Left renal pelvis (tissue), 4 donors: ENCODE results near the gene AFAP1L1. TPM values are rescaled to one million over a fixed set of nuclear protein-coding genes. Genes with fewer than 3 reads are reported as not detected.

Source experiments
- DNase-seq, 4 donors: peaks; one replicate each; pipeline ENCODE4 v3.0.0-alpha.2; 2013; ENCODE audit warnings: low read depth in 4 of 4, low spot score in 3 of 4
- polyA plus RNA-seq, 4 donors: library from polyadenylated mRNA; unstranded; fragments of 120-200 nt; gene quantifications; one replicate each; pipeline ENCODE4 v1.2.1, GENCODE V29; 2013; ENCODE audit not compliant: insufficient read length in 4 of 4

AFAP1L1 gene
- polyA plus RNA-seq, 4 donors: 15.0 to 19.3 (median 17.5) TPM

GRCh38 chr5:149367972-149368645 is 96.5 kb downstream of the AFAP1L1 start:
- DNase-seq: no peak

DNA sequence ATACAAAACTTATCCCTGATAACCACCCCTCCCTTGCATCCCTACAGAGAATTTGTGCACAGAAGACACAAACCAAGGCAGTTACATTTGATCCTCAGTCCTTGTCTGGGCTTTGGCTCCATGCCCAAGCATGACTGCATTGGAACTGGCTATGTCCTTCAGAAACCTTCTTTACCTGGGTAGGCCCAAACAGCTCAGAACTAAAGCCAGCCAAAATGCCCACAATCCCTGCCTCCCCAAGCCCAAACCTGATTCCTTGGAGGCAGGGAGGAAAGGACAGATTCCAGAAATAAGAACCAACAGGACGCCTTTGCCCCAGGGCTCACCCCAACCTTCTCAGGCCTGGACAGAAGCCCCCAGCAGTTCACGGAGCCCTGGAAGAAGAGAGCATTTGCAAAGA is 99.2 kb downstream of the AFAP1L1 start:
- no peak for DNase-seq

DNA sequence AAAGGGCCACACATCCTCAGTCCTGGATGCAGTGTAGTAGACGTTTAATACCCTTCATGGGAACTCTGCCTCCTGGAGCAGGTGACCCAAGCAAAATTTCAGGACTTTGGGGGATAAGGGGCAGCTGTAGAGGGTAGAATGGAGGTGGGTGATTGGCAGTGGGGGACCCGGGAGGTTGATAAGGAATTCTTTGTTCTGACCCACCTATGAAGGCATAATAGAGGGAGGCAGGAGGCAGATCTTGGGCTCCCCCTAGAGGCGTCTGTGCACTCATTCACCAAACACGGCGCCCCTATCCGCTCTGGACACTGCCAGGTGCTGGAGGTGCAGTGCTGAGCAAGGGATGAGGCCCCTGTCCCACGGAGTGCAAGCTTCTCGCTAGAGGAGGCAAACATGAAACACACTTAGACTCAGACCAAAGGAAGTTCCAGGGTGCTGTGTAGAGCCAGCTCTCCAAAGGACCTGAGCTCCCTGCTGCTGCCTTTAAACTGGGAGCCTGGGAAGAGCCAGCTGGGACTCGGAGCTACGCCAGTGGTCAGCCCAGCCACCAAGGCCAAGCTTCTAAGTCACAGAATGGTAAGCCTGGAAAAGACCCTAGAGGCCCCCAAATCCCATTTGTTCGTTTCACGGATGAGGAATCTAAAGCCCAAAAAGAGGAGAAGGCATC is 99.8 kb downstream of the AFAP1L1 start:
- DNase-seq: no peak

- DNase-seq: no peak
These were observed 100.6 kb downstream of the AFAP1L1 start for GRCh38 chr5:149372076-149372795.

GRCh38 chr5:149372932-149373331 is 101.3 kb downstream of the AFAP1L1 start:
- DNase-seq: no peak

- DNase-seq: no peak
These were observed 102.6 kb downstream of the AFAP1L1 start for GRCh38 chr5:149374303-149374702.

- no peak for DNase-seq
These were observed 103.1 kb downstream of the AFAP1L1 start for GRCh38 chr5:149374801-149375200.

GRCh38 chr5:149375434-149375833 is 103.8 kb downstream of the AFAP1L1 start:
- DNase-seq: no peak

DNA sequence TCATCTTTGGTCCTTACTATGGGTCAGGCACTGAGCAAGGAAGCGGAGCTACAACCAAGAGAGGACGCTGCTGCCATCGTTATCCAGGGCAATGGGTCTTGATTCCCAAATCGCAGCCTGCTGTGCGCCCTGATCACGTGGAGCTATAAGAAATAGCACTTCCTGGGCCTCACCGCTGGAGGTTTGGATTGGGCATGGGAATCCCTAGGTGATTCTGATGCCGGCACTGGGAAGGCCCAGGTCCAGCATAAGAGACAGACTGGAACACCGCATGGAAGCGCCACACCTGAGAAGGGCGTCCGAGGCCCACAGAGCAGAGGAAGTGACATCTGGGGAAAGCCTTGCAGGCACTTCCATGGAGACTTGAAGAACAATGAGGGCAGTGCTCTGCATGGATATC is 104.4 kb downstream of the AFAP1L1 start:
- no peak for DNase-seq

DNA sequence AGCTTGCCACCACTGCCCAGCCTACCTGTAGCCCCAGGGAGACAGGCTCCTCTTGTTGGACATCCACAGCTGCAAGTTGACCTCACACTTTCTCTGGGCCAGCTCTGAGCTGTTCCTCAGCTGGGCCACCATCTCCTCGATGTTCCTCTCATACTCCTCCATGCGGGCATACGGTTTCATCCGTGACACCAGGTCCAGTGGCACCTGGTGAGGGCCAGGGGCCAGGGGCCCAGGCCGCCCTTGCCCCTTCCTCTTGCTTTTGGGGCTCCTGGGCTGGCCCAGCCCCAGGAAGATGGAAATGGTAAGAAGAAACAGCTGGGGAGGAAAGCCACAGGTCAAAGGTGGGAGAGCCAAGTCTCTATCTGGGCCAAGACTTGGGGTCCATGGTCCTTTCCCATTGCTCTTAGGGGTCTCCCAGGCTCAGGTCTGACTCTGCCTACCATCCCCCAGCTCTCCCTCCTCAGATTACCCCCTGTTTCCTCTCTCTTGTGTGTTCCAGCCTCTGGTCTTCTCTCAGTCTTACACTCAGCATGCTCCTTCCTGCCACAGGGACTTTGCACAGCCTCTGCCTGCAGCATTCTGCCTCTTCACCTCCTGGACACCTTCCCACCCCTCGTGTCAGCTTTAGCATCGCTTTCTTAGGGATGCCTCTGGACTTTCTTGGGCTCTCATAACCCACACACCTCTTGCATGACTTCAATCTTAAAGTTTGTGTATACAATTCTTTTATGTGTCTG is 105.2 kb downstream of the AFAP1L1 start:
- no peak for DNase-seq

GRCh38 chr5:149378241-149378820 is 106.7 kb downstream of the AFAP1L1 start:
- DNase-seq: no peak

DNA sequence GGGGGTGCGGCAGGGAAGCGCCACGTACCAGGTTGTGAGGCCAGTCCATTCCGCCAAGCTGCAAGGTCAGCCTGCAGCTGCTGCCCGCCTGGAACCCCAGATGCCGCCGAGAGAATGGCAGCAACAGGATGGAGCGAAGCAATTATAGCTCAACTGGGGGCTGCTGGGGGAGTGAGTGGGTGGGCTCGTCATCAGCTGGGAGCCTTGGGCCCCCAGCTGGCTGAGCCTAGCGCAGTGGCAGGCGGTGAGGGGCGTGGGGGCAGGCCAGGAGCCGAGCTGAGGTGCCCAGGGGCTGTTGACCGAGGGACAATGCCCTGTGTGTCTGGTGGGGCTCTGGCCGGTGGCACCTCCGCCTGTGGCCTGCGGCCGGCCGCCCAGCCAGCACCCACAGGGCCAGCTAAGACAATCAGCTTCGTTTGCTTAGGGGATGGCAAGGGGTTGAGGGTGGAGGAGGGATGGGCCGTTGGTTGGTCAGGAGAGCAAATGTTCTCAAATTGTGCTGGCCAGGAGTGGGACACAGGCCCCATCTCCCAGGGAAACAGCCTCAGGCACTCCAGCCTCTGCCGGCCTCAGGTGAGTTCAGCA is 107.6 kb downstream of the AFAP1L1 start, which contains the start of gene IL17B:
Gene IL17B, minus strand, starts transcription at position 116 of the 585 bp plus-strand sequence. Its CDS starts 67 bp downstream, at position 49.
- no peak for DNase-seq

- DNase-seq: peak in 1 of 4 donors; percentile 53
These were observed 108.2 kb downstream of the AFAP1L1 start for GRCh38 chr5:149379818-149380374.

- DNase-seq: no peak
These were observed 108.9 kb downstream of the AFAP1L1 start for GRCh38 chr5:149380466-149381121.

DNA sequence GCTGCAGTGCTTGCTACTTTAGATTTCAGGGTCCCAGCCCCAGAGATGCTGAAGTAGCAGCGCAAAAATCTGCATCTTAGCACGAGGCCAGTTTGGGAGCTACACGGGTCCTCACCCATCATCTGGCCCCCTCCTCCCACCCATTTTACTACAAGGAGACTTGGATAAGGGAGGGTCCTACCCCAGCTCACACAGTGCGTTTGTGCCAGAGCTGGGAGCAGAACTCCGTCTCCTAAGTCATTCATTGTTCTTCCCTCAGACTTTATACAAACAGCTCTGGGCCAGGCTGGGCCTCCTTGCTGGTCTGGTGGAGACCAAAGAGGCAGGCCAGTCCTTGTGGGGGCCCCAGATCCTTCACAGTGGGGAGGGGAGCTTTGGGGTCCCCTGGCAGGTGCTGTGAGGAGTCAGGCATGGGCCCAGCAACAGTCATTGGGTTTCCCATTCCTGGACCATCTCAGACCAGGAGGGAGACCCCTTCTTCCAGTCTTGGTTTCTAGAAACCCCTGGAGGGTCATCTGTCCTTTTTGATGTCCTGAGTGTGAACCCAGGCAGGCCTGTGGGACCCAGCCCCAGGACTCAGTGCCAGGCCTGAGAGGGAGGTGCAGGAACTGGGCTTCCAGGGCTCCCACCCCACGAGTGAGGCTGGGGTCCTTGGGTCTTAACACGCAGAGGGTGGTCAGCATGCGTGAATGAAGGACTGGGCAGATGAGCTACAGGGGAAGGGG is 109.8 kb downstream of the AFAP1L1 start:
- DNase-seq: no peak

DNA sequence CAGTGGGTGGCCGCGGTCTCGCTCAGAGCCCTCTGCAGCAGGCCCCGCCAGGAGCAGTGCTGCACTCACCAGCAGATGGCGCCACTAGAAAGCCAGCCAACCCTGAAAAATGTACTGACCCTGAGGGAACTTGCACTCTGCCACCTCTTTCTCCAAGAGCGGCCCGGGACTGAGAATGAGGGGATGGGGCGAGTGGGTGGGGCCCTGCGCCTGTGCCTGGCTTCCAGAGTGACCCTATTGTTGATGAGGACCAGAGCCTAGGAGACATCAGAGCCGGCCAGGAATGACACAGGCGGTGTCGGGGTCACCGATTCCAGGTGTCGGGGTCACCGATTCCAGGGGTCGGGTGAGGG is 110.3 kb downstream of the AFAP1L1 start:
- DNase-seq: peak in 2 of 4 donors; percentile 56 to 58

- no peak for DNase-seq
These were observed 111.0 kb downstream of the AFAP1L1 start for GRCh38 chr5:149382517-149383220.

DNA sequence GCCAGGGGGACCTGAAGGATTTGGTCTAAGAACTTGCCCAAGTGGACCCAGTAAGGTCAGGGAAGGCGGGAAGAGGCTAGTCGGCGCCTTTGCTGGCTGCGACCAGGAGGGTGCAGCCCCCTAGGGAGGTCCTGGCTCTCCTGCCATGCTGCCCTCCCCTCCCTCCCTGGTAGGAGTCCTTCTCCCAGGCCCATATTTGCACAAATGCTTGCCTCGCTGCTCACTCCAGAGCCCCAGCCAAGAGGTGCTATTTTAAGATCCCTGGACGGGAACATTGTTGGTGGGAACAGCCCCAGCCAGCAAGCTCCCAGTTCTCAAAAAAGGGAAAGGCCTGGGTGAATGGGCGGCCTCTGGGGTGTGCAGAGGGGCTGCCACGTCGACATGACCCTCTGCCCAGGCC is 111.7 kb downstream of the AFAP1L1 start:
- DNase-seq: no peak
